GM23248 (cell line): Measurements from ENCODE around the gene SLC22A3. TPM values are rescaled to one million over a fixed set of nuclear protein-coding genes. Genes with fewer than 3 reads are reported as not detected.
"Not testable (repeated sequence)": the region's sequence is repeated elsewhere in the genome, so short reads cannot be mapped to it uniquely, and the experiment has no call there.

Experiments used
- DNase-seq: peaks from one replicate; pipeline ENCODE4 v3.0.0-alpha.2; 2015
- H2AFZ ChIP-seq: fragments of 200-600 bp; sonication (generic); 2 replicates; pipeline ENCODE4 v1.6.1; 2016; ENCODE audit warnings: antibody characterized with exemption
- H3F3A ChIP-seq: fragments of 200-600 bp; sonication (generic); 2 replicates; pipeline ENCODE4 v1.6.1; 2016; ENCODE audit warnings: mild to moderate bottlenecking, antibody characterized with exemption, mixed run types; ENCODE audit not compliant: insufficient read depth
- H3K27ac ChIP-seq: fragments of 200-600 bp; sonication (generic); 2 replicates; pipeline ENCODE4 v1.5.1; 2016; ENCODE audit warnings: mild to moderate bottlenecking
- H3K27me3 ChIP-seq: fragments of 200-600 bp; sonication (generic); replicated peaks from 2 replicates; pipeline ENCODE4 v1.6.1; 2016; ENCODE audit warnings: mild to moderate bottlenecking; ENCODE audit not compliant: insufficient read depth
- H3K36me3 ChIP-seq: fragments of 200-600 bp; sonication (generic); 2 replicates; pipeline ENCODE4 v1.6.1; 2016; ENCODE audit warnings: low read depth, mild to moderate bottlenecking
- H3K4me1 ChIP-seq: fragments of 200-600 bp; sonication (generic); 2 replicates; pipeline ENCODE4 v1.6.1; 2016; ENCODE audit warnings: mild to moderate bottlenecking; ENCODE audit not compliant: insufficient read depth
- H3K4me2 ChIP-seq: fragments of 200-600 bp; sonication (generic); one replicate; pipeline ENCODE4 v1.6.1; 2016; ENCODE audit warnings: mild to moderate bottlenecking; ENCODE audit not compliant: unreplicated experiment
- H3K4me3 ChIP-seq: fragments of 200-600 bp; sonication (generic); 2 replicates; pipeline ENCODE4 v1.5.1; 2016; ENCODE audit warnings: mild to moderate bottlenecking
- H3K79me2 ChIP-seq: fragments of 200-600 bp; sonication (generic); 2 replicates; pipeline ENCODE4 v1.6.1; 2016; ENCODE audit warnings: mild to moderate bottlenecking; ENCODE audit not compliant: insufficient read depth
- H3K9ac ChIP-seq: fragments of 200-600 bp; sonication (generic); 2 replicates; pipeline ENCODE4 v1.6.1; 2016; ENCODE audit warnings: mild to moderate bottlenecking
- H3K9me2 ChIP-seq: fragments of 200-600 bp; sonication (generic); 2 replicates; pipeline ENCODE4 v1.6.1; 2016; ENCODE audit warnings: mixed run types, mild to moderate bottlenecking, moderate library complexity; ENCODE audit not compliant: insufficient read depth
- H3K9me3 ChIP-seq: fragments of 200-600 bp; sonication (generic); one replicate; pipeline ENCODE4 v1.6.1; 2017; ENCODE audit warnings: low read depth
- H4K20me1 ChIP-seq: fragments of 200-600 bp; sonication (generic); 2 replicates; pipeline ENCODE4 v1.6.0; 2016; ENCODE audit not compliant: insufficient read depth
- EZH2 ChIP-seq: fragments of 200-600 bp; sonication (generic); IDR thresholded peaks from 2 replicates; pipeline ENCODE4 v1.6.1; 2018; ENCODE audit warnings: antibody characterized with exemption, mild to moderate bottlenecking; ENCODE audit not compliant: insufficient read depth, poor library complexity, severe bottlenecking
- EZH2phosphoT487 ChIP-seq: fragments of 200-600 bp; sonication (generic); IDR thresholded peaks from 2 replicates; pipeline ENCODE4 v1.6.1; 2018; ENCODE audit warnings: antibody characterized with exemption, moderate library complexity, mild to moderate bottlenecking, low read depth; ENCODE audit not compliant: insufficient read depth
- WGBS, 2 experiments: methylation state at CpG; one replicate each; pipeline ENCODE4 v1.1.6; 2015 to 2017; ENCODE audit warnings: low lambda C conversion rate in 2 of 2, low coverage in 1 of 2; ENCODE audit errors: missing lambda C conversion rate in 2 of 2; 5-methylcytosine and 5-hydroxymethylcytosine counted together
- in situ Hi-C: fragments of 300-500 bp; cut with MboI; formaldehyde crosslinking; loops from 2 replicates; pipeline ENCODE4 v1.15.0; 2020
- polyA plus RNA-seq: library from polyadenylated mRNA; unstranded; fragments of >200 nt; fragmentation: Nextera tagmentation; extraction: Ambion mirVana; gene quantifications from 2 replicates; pipeline ENCODE4 v1.2.1, GENCODE V29; 2016
- total RNA-seq: library from RNA; depleted of rRNA; stranded (reverse); fragments of >200 nt; shearing (Covaris generic); gene quantifications from 2 replicates; pipeline ENCODE4 v1.2.3, GENCODE V29; 2014

SLC22A3 gene
- total and polyA plus RNA-seq, 2 experiments from 2014 or later, result not detected

GRCh38 chr6:160368670-160369069 is 20.5 kb downstream of the SLC22A3 start:
- Histone ChIP-seq H3K9ac (no peak overlapping the region), H3F3A (no peaks in the 10 kb centered on the region), H4K20me1 (no peaks in the 10 kb centered on the region), H2AFZ (no peak overlapping the region), H3K9me3 (no peaks in the 10 kb centered on the region), H3K36me3 (no peaks in the 10 kb centered on the region), H3K4me1 (no peaks in the 10 kb centered on the region), H3K4me2 (no peak overlapping the region), H3K9me2 (no peaks in the 10 kb centered on the region), H3K4me3 (no peak overlapping the region), H3K27ac (no peak overlapping the region), H3K79me2 (no peaks in the 10 kb centered on the region), H3K27me3 (no peaks in the 10 kb centered on the region)
- DNase-seq, result no peak
- 16 to 26% methylated on average over 4 of the region's 4 CpGs for WGBS, 2 experiments
- in situ Hi-C loops, result no loop called here
- TF ChIP-seq EZH2, result no peak
- TF ChIP-seq EZH2phosphoT487, result no peak

GRCh38 chr6:160373601-160374000 is 25.4 kb downstream of the SLC22A3 start:
- DNase-seq, H3K4me3 ChIP-seq, H3K79me2 ChIP-seq, H3K9ac ChIP-seq, H3K36me3 ChIP-seq, H4K20me1 ChIP-seq, H3K27me3 ChIP-seq, H2AFZ ChIP-seq, H3K9me3 ChIP-seq, H3K4me1 ChIP-seq, H3F3A ChIP-seq, H3K27ac ChIP-seq, in situ Hi-C loops, H3K4me2 ChIP-seq, H3K9me2 ChIP-seq: not testable (repeated sequence)
- WGBS, 2 experiments, result 52 to 60% methylated on average over 4 of the region's 4 CpGs

- Histone ChIP-seq H2AFZ (no peak overlapping the region), H3K4me3 (no peak overlapping the region), H3K27me3 (no peaks in the 10 kb centered on the region), H3K4me1 (peaks cover 4% of the 10 kb centered on the region; the same call in 1 of the 2 replicates), H3K4me2 (no peak overlapping the region), H3K9me3 (no peaks in the 10 kb centered on the region), H3K36me3 (no peaks in the 10 kb centered on the region), H3K79me2 (no peaks in the 10 kb centered on the region), H3K9ac (no peak overlapping the region), H3K27ac (no peak overlapping the region), H3F3A (no peaks in the 10 kb centered on the region), H3K9me2 (no peaks in the 10 kb centered on the region), H4K20me1 (no peaks in the 10 kb centered on the region)
- in situ Hi-C loops, result no loop called here
- no peak for DNase-seq
- WGBS, 2 experiments, result 10 to 18% methylated on average over 3 of the region's 3 CpGs
- TF ChIP-seq EZH2phosphoT487, result no peak
- TF ChIP-seq EZH2, result no peak
Observed at GRCh38 chr6:160374836-160375560, 26.8 kb downstream of the SLC22A3 start.

- Histone ChIP-seq H2AFZ (no peak overlapping the region), H3F3A (no peaks in the 10 kb centered on the region), H3K4me3 (no peak overlapping the region), H3K36me3 (no peaks in the 10 kb centered on the region), H3K27me3 (no peaks in the 10 kb centered on the region), H3K27ac (no peak overlapping the region), H3K4me2 (no peak overlapping the region), H3K9me3 (no peaks in the 10 kb centered on the region), H3K9ac (no peak overlapping the region), H3K9me2 (no peaks in the 10 kb centered on the region), H3K4me1 (peaks cover 4% of the 10 kb centered on the region; the same call in 1 of the 2 replicates), H3K79me2 (no peaks in the 10 kb centered on the region), H4K20me1 (no peaks in the 10 kb centered on the region)
- in situ Hi-C loops, result no loop called here
- no peak for DNase-seq
- WGBS, 2 experiments, result 47 to 50% methylated on average over 2 of the region's 2 CpGs
- TF ChIP-seq EZH2 (no peak), EZH2phosphoT487 (no peak)
Observed at GRCh38 chr6:160375561-160375949, 27.4 kb downstream of the SLC22A3 start.

DNA sequence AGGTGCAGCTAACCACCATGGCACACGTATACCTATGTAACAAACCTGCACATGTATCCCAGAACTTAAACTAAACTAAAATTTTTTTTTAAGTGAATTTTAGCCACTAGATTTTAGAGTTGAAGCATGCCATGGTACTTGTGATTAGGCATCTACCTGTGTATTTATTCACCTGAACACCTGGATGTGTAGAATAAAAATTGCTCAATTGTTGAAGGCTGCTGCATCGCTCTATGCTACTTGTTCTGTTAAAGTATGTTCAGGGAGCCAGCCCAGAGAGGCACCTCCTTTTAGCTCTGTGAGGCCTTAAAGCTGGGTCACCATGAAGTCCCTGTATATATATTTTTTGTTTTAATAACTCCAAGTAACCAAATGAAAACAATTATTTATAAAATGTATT is 28.3 kb downstream of the SLC22A3 start:
- no peaks in the 10 kb centered on the region for H3K79me2 ChIP-seq
- H3K4me2 ChIP-seq, result no peak overlapping the region
- no peaks in the 10 kb centered on the region for H3K27me3 ChIP-seq
- no peak overlapping the region for H2AFZ ChIP-seq
- H3K9me2 ChIP-seq, result no peaks in the 10 kb centered on the region
- TF ChIP-seq EZH2 (no peak), EZH2phosphoT487 (no peak)
- no peak overlapping the region for H3K27ac ChIP-seq
- H3K9ac ChIP-seq, result no peak overlapping the region
- no peaks in the 10 kb centered on the region for H4K20me1 ChIP-seq
- 91 to 92% methylated on average over 2 of the region's 2 CpGs for WGBS, 2 experiments
- no peaks in the 10 kb centered on the region for H3K36me3 ChIP-seq
- no peak for DNase-seq
- no peaks in the 10 kb centered on the region for H3F3A ChIP-seq
- peaks cover 4% of the 10 kb centered on the region; the same call in 1 of the 2 replicates for H3K4me1 ChIP-seq
- in situ Hi-C loops, result no loop called here
- no peaks in the 10 kb centered on the region for H3K9me3 ChIP-seq
- H3K4me3 ChIP-seq, result no peak overlapping the region
